ENCODE results near the gene CSRP3. TPM values are rescaled to one million over a fixed set of nuclear protein-coding genes. Genes with fewer than 3 reads are reported as not detected.
A peak's percentile ranks its signal among the peaks of the same experiment; 100 is the strongest.

The CSRP3 gene
- total and polyA plus RNA-seq, 4 donors = 0.22 to 1.1 (median 0.79) TPM; not detected in 1

DNA sequence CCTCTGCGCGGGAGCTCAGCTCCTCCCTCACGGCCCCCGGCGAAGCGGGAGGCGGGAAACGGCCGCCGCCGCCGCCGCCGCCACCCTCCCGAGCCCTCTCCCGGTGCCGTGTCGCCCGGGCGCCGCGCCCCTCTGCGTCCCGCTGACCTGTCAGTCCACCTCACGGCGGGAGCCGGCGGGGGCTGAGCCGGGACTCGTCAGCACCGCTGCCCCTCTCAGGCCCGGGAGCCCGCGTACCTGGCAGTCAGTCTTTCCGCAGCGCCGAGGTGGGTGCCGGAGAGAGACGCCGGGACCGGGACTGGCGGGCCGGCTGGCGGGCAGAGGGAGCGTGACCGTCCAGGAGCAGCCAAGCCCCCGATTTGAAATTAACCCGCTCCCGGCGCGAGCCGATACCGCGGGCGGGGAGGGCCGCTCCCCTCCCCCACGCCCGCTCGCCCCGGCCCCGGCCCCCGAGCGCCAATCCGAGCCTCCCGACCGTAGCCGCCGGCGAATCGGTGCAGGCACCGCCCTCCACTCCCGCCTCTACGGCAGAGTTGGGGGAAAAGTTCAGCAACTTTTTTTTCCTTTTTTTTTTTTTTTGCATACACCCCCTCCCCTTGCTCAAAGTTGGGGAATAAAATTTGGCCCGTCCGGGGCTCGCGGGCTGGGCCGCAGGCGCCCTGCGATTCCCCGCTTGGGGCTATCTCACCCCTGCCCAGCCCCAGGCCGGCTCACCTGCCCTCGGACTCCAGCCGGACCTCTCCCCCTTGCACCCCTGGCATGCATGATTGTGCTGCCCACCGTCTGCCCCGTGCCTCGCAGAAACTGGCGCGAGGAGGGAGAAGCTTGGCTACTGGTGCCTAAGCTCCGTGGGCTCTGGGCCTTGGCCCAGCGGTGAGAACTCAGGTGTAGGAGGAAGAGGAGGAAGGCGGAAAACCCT, 39.7 kb upstream of the CSRP3 start:
- no peaks in the 10 kb centered on the region for H3K36me3 ChIP-seq (ENCODE audit: control insufficient read depth, insufficient read depth, low read length)
- H3K9me3 ChIP-seq (ENCODE audit: control insufficient read depth, insufficient read depth, low read length) = no peaks in the 10 kb centered on the region
- H3K4me3 ChIP-seq (ENCODE audit: low read depth, low read length) = peak overlapping the region; percentile 36
- H3K4me1 ChIP-seq (ENCODE audit: control insufficient read depth, insufficient read depth, low read length) = peaks cover 21% of the 10 kb centered on the region
- H3K27me3 ChIP-seq (ENCODE audit: control insufficient read depth, insufficient read depth, low read length) = peaks cover 36% of the 10 kb centered on the region
- H3K27ac ChIP-seq (ENCODE audit: low read depth, low read length) = no peak overlapping the region
- DNase-seq (ENCODE audit: low read depth in 4 of 6, low spot score in 6 of 6) = peak in 1 of 6 donors; percentile 22
- under 1% methylated on average over 86 of the region's 92 CpGs for WGBS (ENCODE audit: insufficient coverage)

DNA sequence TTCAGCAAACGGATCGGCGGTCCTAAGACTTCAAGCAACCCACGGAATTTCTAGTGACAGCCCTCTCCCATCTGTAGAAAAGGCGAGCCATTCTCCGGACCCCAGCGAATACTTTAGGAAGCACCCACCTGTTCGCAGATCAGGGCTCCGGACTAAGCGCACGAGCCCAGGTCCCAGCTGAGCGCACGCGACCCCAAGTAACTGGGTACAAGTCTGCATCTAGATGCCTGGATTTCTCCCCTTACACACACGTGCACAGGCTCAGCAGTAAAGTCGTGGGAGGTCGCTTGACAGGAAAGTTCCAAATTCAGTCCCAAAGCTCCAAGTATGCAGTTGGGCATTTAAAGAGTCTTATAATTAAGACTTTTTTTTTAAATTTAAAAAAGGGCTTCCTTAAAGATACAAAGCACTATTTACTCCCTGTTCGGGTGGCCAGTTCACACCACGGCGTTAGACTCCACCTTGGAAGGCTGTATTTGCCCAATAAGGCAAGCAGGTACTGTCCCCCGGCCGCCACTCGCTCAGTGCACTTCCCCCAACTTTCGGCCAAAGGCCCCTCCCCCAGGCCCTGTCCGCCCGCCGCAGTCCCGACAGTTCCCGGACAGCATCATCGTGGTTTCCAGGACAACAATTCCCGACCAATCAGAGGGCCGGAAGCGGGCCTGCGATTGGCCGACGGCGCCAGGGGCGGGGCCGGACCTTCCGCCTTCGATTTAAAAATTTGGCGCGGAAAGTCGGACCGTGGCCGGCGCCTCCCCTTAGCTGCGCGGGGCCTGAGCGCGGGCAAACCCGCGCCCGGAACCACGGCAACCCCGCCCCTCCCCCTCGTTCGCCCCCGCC, 38.9 kb upstream of the CSRP3 start, which contains the start of gene E2F8:
E2F8 (minus strand) TSS at position 526 of the 840 bp plus-strand sequence. CDS start 824 bp downstream, outside the sequence.
- peaks cover 36% of the 10 kb centered on the region for H3K27me3 ChIP-seq (ENCODE audit: control insufficient read depth, insufficient read depth, low read length)
- H3K36me3 ChIP-seq (ENCODE audit: control insufficient read depth, insufficient read depth, low read length) = no peaks in the 10 kb centered on the region
- no peak within 1 kb of the TSS for H3K27ac ChIP-seq (ENCODE audit: low read depth, low read length)
- peak; percentile 83 to 98 (median 90) for DNase-seq (ENCODE audit: low read depth in 4 of 6, low spot score in 6 of 6)
- H3K4me1 ChIP-seq (ENCODE audit: control insufficient read depth, insufficient read depth, low read length) = peaks cover 21% of the 10 kb centered on the region
- under 1% methylated on average over 56 of the region's 59 CpGs for WGBS (ENCODE audit: insufficient coverage)
- H3K9me3 ChIP-seq (ENCODE audit: control insufficient read depth, insufficient read depth, low read length) = no peaks in the 10 kb centered on the region
- peak within 1 kb of the TSS; percentile 77 for H3K4me3 ChIP-seq (ENCODE audit: low read depth, low read length)

DNA sequence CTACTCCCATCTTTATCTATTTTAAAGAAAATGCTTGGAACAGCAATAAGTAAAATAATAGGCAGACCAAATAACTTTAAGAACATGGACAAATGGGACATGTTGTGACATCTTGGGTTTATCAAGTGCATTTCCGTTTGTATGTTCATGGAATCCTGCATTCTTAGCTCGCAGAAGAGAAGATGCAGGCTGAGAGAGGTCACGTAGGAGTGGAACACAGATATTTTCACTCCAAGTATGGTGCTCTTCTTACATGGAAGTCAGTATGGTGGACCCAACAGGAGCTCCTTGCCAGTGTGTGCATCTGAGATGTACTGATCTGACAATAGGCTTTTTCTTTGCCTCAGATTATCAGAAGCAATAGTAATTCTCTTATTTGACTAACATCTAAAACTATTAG, 37.3 kb upstream of the CSRP3 start:
- no peak for DNase-seq (ENCODE audit: low read depth in 4 of 6, low spot score in 6 of 6)
- no peak overlapping the region for H3K4me3 ChIP-seq (ENCODE audit: low read depth, low read length)
- peaks cover 21% of the 10 kb centered on the region for H3K4me1 ChIP-seq (ENCODE audit: control insufficient read depth, insufficient read depth, low read length)
- H3K27me3 ChIP-seq (ENCODE audit: control insufficient read depth, insufficient read depth, low read length) = peaks cover 36% of the 10 kb centered on the region
- no peaks in the 10 kb centered on the region for H3K9me3 ChIP-seq (ENCODE audit: control insufficient read depth, insufficient read depth, low read length)
- H3K27ac ChIP-seq (ENCODE audit: low read depth, low read length) = no peak overlapping the region
- H3K36me3 ChIP-seq (ENCODE audit: control insufficient read depth, insufficient read depth, low read length) = no peaks in the 10 kb centered on the region
- WGBS (ENCODE audit: insufficient coverage) = 94% methylated on average over 3 of the region's 3 CpGs

DNA sequence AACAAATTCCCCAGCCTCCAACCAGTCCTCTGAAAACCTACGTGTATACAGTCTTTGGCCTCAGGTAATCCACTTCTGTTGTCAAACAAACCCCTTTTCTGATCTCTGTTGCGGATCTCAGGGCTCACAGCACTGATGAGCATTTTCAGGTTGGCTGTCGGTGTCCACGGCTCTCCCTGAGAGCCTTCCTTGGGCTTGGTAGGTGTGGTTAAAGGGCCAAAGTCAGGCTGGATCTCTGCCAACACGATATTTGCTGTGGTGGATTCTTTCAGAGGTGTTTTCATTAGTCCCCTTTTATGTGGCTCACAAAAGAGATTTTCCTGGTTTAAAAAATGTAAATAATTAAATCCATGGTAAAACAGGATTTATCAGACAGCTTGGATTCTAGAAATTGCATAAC, 36.0 kb upstream of the CSRP3 start:
- H3K27me3 ChIP-seq (ENCODE audit: control insufficient read depth, insufficient read depth, low read length) = peaks cover 28% of the 10 kb centered on the region
- no peak overlapping the region for H3K4me3 ChIP-seq (ENCODE audit: low read depth, low read length)
- H3K27ac ChIP-seq (ENCODE audit: low read depth, low read length) = no peak overlapping the region

DNA sequence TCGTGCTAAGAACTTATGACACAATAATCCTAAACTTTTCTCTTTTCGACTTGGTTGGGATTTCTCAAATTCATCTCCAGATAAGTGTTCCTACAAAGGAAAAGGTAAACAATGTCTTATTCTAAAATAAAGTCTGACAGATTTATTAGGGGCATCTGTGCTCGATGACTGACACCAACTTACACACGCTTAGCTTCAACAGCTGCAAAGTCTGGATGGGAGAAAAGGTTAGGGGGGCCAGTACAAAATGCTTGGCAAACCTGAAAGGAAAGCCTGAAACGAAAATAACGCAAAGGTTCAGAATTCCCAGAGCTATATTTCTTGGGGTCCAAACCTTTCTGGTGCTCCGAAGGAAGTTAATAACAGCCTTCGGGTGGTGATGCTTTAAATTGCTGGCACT, 35.6 kb upstream of the CSRP3 start:
- no peak overlapping the region for H3K4me3 ChIP-seq (ENCODE audit: low read depth, low read length)
- peaks cover 23% of the 10 kb centered on the region for H3K27me3 ChIP-seq (ENCODE audit: control insufficient read depth, insufficient read depth, low read length)
- DNase-seq (ENCODE audit: low read depth in 4 of 6, low spot score in 6 of 6) = no peak
- H3K27ac ChIP-seq (ENCODE audit: low read depth, low read length) = no peak overlapping the region
- peaks cover 17% of the 10 kb centered on the region for H3K4me1 ChIP-seq (ENCODE audit: control insufficient read depth, insufficient read depth, low read length)
- H3K36me3 ChIP-seq (ENCODE audit: control insufficient read depth, insufficient read depth, low read length) = no peaks in the 10 kb centered on the region
- no peaks in the 10 kb centered on the region for H3K9me3 ChIP-seq (ENCODE audit: control insufficient read depth, insufficient read depth, low read length)
- WGBS (ENCODE audit: insufficient coverage) = 97% methylated on average over 6 of the region's 8 CpGs

More for the DNA sequence above, 36.0 kb upstream of the CSRP3 start:
- Histone ChIP-seq H3K4me1 (ENCODE audit: control insufficient read depth, insufficient read depth, low read length) (peaks cover 21% of the 10 kb centered on the region), H3K36me3 (ENCODE audit: control insufficient read depth, insufficient read depth, low read length) (no peaks in the 10 kb centered on the region), H3K9me3 (ENCODE audit: control insufficient read depth, insufficient read depth, low read length) (no peaks in the 10 kb centered on the region)
- WGBS (ENCODE audit: insufficient coverage) = 84% methylated on average over 4 of the region's 5 CpGs
- no peak for DNase-seq (ENCODE audit: low read depth in 4 of 6, low spot score in 6 of 6)

DNA sequence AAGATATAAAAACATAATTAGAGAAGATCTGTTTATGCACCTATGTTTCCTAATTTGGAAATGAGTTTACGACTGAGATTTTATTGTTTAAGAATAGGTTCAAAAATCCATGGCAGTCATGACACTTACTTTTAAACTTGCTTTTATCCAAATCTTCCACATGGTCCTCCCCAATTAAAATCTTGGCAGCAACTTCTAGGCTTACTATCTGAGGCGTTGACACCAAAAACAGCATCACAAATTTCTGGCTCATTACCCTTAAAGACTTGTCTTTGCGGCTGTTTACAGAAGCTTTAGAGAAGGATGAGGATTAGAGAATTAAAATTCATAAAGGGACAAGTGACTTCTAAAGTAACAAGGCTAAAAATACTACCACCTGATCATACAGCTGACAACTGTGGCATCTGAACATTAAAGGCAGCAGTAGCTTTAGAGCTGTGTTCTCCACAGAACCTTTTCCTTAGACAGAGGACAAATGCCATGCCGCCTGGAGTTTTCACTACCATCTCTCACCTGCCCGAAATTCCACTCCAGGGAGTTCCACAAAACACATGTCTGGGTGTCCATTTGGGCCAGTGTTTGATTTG, 32.5 kb upstream of the CSRP3 start:
- Histone ChIP-seq H3K4me3 (ENCODE audit: low read depth, low read length) (no peak overlapping the region), H3K4me1 (ENCODE audit: control insufficient read depth, insufficient read depth, low read length) (no peaks in the 10 kb centered on the region), H3K36me3 (ENCODE audit: control insufficient read depth, insufficient read depth, low read length) (peaks cover 4% of the 10 kb centered on the region), H3K27ac (ENCODE audit: low read depth, low read length) (no peak overlapping the region), H3K27me3 (ENCODE audit: control insufficient read depth, insufficient read depth, low read length) (peaks cover 4% of the 10 kb centered on the region), H3K9me3 (ENCODE audit: control insufficient read depth, insufficient read depth, low read length) (no peaks in the 10 kb centered on the region)
- no CpG with 5 or more reads among the region's 5 CpGs for WGBS (ENCODE audit: insufficient coverage)
- peak in 1 of 6 donors; percentile 73 for DNase-seq (ENCODE audit: low read depth in 4 of 6, low spot score in 6 of 6)

DNA sequence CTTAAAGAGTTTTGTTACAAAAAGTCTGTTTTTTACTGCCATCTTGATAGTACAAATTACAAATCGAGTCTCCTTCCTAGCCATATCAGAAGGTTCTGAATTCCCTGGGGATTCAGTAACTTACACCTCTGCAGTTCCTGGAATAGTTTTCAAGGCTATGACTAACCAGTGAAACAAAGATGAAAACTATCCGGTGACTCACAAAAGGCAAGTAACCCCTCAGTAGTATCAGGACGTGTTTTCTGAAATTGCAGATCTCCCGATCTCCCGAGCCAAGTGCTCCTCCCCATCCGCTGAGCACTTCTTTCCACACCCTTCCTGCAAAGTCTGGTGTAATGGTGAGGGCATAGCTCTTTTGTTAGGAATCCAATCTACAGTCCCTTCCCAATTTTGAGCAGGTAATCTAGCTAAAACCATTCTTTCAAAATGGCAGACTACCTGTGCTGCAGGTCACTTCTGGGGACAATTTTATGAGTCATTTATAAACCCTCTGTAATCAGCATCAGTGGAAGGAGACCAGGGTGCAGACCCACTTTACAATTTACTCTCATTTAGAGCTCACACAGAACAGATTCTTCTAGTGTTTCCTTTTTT, 31.2 kb upstream of the CSRP3 start:
- Histone ChIP-seq H3K27me3 (ENCODE audit: control insufficient read depth, insufficient read depth, low read length) (no peaks in the 10 kb centered on the region), H3K9me3 (ENCODE audit: control insufficient read depth, insufficient read depth, low read length) (no peaks in the 10 kb centered on the region), H3K4me1 (ENCODE audit: control insufficient read depth, insufficient read depth, low read length) (no peaks in the 10 kb centered on the region), H3K27ac (ENCODE audit: low read depth, low read length) (no peak overlapping the region), H3K36me3 (ENCODE audit: control insufficient read depth, insufficient read depth, low read length) (peaks cover 4% of the 10 kb centered on the region), H3K4me3 (ENCODE audit: low read depth, low read length) (no peak overlapping the region)
- WGBS (ENCODE audit: insufficient coverage) = 100% methylated on average over 3 of the region's 6 CpGs
- DNase-seq (ENCODE audit: low read depth in 4 of 6, low spot score in 6 of 6) = no peak

DNA sequence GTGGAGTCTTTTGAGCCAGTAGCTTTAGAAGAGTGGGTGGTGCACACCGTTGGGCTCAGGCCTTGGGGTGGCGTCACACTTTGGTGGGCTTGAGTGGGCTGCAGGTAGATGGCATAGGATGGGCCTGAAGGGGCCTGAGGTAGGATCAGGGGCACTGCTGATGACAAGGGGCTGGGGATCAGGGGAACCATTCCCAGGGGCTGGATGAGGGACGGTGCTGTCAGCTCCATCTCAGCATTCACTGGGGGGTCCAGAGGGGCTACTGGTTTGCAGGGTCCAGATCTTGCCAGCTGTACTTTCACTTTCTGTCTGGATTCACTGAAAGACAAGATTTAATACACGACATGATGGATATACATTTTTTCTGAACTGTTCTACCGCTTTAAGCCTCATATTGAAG, 27.9 kb upstream of the CSRP3 start:
- no peaks in the 10 kb centered on the region for H3K4me1 ChIP-seq (ENCODE audit: control insufficient read depth, insufficient read depth, low read length)
- H3K27ac ChIP-seq (ENCODE audit: low read depth, low read length) = no peak overlapping the region
- H3K9me3 ChIP-seq (ENCODE audit: control insufficient read depth, insufficient read depth, low read length) = no peaks in the 10 kb centered on the region
- no peak for DNase-seq (ENCODE audit: low read depth in 4 of 6, low spot score in 6 of 6)
- H3K4me3 ChIP-seq (ENCODE audit: low read depth, low read length) = no peak overlapping the region
- 94% methylated on average over 5 of the region's 5 CpGs for WGBS (ENCODE audit: insufficient coverage)
- H3K27me3 ChIP-seq (ENCODE audit: control insufficient read depth, insufficient read depth, low read length) = no peaks in the 10 kb centered on the region
- peaks cover 4% of the 10 kb centered on the region for H3K36me3 ChIP-seq (ENCODE audit: control insufficient read depth, insufficient read depth, low read length)

DNA sequence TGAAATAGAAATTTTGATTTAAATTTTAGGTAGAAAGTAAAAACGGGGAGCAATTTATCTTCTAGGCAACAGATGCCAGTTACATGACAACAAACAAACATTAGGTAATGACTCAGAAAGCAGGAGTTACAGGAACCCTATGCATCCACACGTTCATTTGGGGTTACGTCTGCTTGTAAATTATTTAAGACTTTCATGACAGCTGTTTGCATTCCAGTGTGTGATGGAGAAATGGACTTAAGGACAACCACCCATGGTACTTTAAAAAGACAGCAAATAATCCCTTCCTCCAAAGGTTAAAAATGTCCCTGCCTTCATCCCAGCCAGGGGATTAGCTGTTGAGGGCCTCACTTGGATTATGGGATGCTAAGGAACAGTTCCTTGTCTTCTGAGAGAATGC, 27.2 kb upstream of the CSRP3 start:
- no CpG with 5 or more reads among the region's 3 CpGs for WGBS (ENCODE audit: insufficient coverage)
- H3K9me3 ChIP-seq (ENCODE audit: control insufficient read depth, insufficient read depth, low read length) = no peaks in the 10 kb centered on the region
- H3K27ac ChIP-seq (ENCODE audit: low read depth, low read length) = no peak overlapping the region
- DNase-seq (ENCODE audit: low read depth in 4 of 6, low spot score in 6 of 6) = no peak
- no peaks in the 10 kb centered on the region for H3K4me1 ChIP-seq (ENCODE audit: control insufficient read depth, insufficient read depth, low read length)
- no peak overlapping the region for H3K4me3 ChIP-seq (ENCODE audit: low read depth, low read length)
- H3K36me3 ChIP-seq (ENCODE audit: control insufficient read depth, insufficient read depth, low read length) = peaks cover 4% of the 10 kb centered on the region
- no peaks in the 10 kb centered on the region for H3K27me3 ChIP-seq (ENCODE audit: control insufficient read depth, insufficient read depth, low read length)

Data from spinal cord (tissue), 10 donors.